ENCODE results near the gene TAS1R3.

The TAS1R3 gene

GRCh38 chr1:1285102-1285571 lies 45.9 kb upstream of the TAS1R3 start:
- no peak overlapping the region for H3K4me3 ChIP-seq (ENCODE audit: low read depth, low read length)
- TF ChIP-seq, protein P1, sequence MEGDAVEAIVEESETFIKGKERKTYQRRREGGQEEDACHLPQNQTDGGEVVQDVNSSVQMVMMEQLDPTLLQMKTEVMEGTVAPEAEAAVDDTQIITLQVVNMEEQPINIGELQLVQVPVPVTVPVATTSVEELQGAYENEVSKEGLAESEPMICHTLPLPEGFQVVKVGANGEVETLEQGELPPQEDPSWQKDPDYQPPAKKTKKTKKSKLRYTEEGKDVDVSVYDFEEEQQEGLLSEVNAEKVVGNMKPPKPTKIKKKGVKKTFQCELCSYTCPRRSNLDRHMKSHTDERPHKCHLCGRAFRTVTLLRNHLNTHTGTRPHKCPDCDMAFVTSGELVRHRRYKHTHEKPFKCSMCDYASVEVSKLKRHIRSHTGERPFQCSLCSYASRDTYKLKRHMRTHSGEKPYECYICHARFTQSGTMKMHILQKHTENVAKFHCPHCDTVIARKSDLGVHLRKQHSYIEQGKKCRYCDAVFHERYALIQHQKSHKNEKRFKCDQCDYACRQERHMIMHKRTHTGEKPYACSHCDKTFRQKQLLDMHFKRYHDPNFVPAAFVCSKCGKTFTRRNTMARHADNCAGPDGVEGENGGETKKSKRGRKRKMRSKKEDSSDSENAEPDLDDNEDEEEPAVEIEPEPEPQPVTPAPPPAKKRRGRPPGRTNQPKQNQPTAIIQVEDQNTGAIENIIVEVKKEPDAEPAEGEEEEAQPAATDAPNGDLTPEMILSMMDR (IDR thresholded peaks at IDR 0.05; ENCODE audit: low read depth, low read length), result no peak
- no peak for DNase-seq (ENCODE audit: low read depth, low spot score)
- in situ Hi-C loops (cut with HindIII; ENCODE audit: low sequenced_read_pairs), result no loop called here

DNA sequence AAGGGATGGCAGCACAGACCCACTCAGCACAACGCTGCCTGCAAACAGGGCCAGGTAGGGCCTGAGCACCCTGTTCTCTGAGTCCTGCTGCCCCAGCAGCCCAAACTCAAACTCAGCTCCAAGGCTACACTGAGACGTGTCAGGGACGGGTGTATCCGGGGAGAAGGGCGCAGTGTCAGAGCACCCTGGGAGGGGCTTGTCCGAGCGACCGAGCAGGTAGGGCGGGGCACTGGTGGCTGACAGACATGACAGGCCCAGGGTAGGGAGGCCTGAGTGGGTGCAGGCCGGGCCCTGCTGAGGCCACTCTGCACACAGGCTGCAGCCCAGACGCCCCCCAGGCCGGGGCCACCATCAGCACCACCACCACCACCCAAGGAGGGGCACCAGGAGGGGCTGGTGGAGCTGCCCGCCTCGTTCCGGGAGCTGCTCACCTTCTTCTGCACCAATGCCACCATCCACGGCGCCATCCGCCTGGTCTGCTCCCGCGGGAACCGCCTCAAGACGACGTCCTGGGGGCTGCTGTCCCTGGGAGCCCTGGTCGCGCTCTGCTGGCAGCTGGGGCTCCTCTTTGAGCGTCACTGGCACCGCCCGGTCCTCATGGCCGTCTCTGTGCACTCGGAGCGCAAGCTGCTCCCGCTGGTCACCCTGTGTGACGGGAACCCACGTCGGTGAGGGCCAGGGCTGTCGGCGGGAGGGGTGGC lies 45.3 kb upstream of the TAS1R3 start:
- no peak for DNase-seq (ENCODE audit: low read depth, low spot score)
- H3K4me3 ChIP-seq (ENCODE audit: low read depth, low read length), result no peak overlapping the region
- in situ Hi-C loops (cut with HindIII; ENCODE audit: low sequenced_read_pairs), result no loop called here
- TF ChIP-seq, protein P1 (IDR thresholded peaks at IDR 0.05; ENCODE audit: low read depth, low read length), result no peak

DNA sequence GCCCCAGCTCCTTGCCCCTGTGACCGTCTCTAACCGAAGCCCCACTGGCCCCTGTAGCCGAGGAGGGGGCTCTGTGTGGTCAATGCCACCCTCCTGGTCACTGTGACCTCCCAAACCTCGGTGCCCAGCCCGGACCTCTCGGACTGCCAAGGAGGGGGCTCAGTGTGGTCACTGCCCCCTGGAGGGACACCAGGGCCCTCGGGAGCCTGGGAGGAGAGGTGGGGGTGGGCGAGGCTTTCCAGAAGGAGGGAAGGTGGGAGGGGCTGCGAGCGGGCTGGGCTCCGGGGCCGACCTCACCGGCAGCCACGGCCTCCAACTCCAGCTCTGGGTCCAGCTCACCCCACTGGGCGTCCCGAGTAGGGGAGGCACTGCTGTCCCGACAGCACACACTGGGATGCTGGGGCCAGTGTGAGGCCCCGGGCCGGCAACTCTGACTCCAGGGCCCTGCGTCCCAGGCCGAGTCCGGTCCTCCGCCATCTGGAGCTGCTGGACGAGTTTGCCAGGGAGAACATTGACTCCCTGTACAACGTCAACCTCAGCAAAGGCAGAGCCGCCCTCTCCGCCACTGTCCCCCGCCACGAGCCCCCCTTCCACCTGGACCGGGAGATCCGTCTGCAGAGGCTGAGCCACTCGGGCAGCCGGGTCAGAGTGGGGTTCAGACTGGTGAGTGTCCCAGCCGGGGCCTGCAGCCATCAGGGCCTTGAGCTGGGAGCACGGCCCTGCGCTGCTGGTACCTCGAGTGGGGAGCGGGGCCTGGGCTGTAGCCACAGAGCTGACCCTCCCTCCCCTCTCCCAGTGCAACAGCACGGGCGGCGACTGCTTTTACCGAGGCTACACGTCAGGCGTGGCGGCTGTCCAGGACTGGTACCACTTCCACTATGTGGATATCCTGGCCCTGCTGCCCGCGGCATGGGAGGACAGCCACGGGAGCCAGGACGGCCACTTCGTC lies 44.5 kb upstream of the TAS1R3 start:
- in situ Hi-C loops (cut with HindIII; ENCODE audit: low sequenced_read_pairs), result no loop called here
- no peak overlapping the region for H3K4me3 ChIP-seq (ENCODE audit: low read depth, low read length)
- TF ChIP-seq, protein P1 (IDR thresholded peaks at IDR 0.05; ENCODE audit: low read depth, low read length), result no peak
- DNase-seq (ENCODE audit: low read depth, low spot score), result no peak

DNA sequence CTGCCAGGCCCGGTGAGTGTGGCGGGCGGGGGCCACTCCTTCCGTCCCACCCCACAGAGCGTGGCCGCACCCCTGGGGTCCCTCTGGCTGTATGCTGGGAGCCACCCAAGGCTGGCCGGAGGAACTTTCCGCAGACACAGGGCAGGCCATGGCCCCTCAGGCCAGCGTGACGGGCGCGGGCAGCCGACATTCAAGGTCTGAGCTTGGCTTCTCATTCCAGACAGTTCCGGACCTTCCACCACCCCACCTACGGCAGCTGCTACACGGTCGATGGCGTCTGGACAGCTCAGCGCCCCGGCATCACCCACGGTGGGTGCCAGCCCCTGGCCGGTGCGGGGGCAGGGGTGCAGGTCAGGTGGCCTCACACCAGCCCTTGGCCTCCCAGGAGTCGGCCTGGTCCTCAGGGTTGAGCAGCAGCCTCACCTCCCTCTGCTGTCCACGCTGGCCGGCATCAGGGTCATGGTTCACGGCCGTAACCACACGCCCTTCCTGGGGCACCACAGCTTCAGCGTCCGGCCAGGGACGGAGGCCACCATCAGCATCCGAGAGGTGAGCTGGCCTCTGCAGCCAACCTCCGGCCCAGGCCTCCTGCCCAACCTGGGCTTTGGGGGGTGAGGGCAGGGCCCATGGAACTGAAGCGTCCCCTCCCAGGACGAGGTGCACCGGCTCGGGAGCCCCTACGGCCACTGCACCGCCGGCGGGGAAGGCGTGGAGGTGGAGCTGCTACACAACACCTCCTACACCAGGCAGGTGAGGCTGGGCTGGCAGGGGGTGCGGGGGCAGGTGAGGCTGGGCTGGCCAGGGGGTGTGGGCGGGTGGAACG lies 43.6 kb upstream of the TAS1R3 start:
- no peak for DNase-seq (ENCODE audit: low read depth, low spot score)
- no peak overlapping the region for H3K4me3 ChIP-seq (ENCODE audit: low read depth, low read length)
- in situ Hi-C loops (cut with HindIII; ENCODE audit: low sequenced_read_pairs), result no loop called here
- TF ChIP-seq, protein P1 (IDR thresholded peaks at IDR 0.05; ENCODE audit: low read depth, low read length), result no peak

DNA sequence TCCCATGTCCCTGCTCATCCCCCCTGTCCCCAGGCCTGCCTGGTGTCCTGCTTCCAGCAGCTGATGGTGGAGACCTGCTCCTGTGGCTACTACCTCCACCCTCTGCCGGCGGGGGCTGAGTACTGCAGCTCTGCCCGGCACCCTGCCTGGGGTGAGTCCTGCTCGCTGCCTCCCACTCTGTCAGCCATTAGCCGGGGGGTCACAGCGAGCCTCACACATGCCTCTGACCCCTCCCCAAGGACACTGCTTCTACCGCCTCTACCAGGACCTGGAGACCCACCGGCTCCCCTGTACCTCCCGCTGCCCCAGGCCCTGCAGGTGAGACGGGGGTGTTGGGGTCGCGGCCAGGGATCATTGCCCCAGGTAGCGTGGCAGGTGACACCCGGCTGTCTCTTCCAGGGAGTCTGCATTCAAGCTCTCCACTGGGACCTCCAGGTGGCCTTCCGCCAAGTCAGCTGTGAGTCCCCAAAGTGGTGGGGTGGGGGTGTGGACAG lies 40.8 kb upstream of the TAS1R3 start:
- peak; percentile 45 for DNase-seq (ENCODE audit: low read depth, low spot score)
- TF ChIP-seq, protein P1 (IDR thresholded peaks at IDR 0.05; ENCODE audit: low read depth, low read length), result peak; percentile 85
- in situ Hi-C loops (cut with HindIII; ENCODE audit: low sequenced_read_pairs), result no loop called here
- H3K4me3 ChIP-seq (ENCODE audit: low read depth, low read length), result no peak overlapping the region

- TF ChIP-seq, protein P1 (IDR thresholded peaks at IDR 0.05; ENCODE audit: low read depth, low read length), result no peak
- no peak for DNase-seq (ENCODE audit: low read depth, low spot score)
- in situ Hi-C loops (cut with HindIII; ENCODE audit: low sequenced_read_pairs), result no loop called here
- H3K4me3 ChIP-seq (ENCODE audit: low read depth, low read length), result no peak overlapping the region
Measured at GRCh38 chr1:1291023-1291528, 40.0 kb upstream of the TAS1R3 start.

All from astrocyte of the spinal cord (primary cell).